IPS-20b (cell line): ENCODE measurements around the gene LYSET.
"Not testable (repeated sequence)": the region's sequence is repeated elsewhere in the genome, so short reads cannot be mapped to it uniquely, and the experiment has no call there.

ENCODE experiments used
- H3K27ac ChIP-seq: one replicate; pipeline ENCODE4 v1.5.1; 2013; ENCODE audit warnings: low read length
- H3K27me3 ChIP-seq: 2 replicates; pipeline ENCODE4 v1.6.1; 2013; ENCODE audit warnings: mild to moderate bottlenecking, low read length, inconsistent platforms; ENCODE audit not compliant: insufficient read depth
- H3K36me3 ChIP-seq: 2 replicates; pipeline ENCODE4 v1.6.1; 2013; ENCODE audit warnings: low read depth, mild to moderate bottlenecking, inconsistent platforms, low read length, moderate library complexity; ENCODE audit not compliant: insufficient read depth
- H3K4me1 ChIP-seq: 2 replicates; pipeline ENCODE4 v1.6.1; 2013; ENCODE audit warnings: mild to moderate bottlenecking, control low read depth, inconsistent platforms, low read length, moderate library complexity; ENCODE audit not compliant: insufficient read depth
- H3K4me3 ChIP-seq: 2 replicates; pipeline ENCODE4 v1.5.1; 2013; ENCODE audit warnings: mild to moderate bottlenecking, low read length, inconsistent platforms
- H3K9ac ChIP-seq: 2 replicates; pipeline ENCODE4 v1.6.1; 2013; ENCODE audit warnings: low read depth, mild to moderate bottlenecking, inconsistent platforms, low read length, moderate library complexity
- H3K9me3 ChIP-seq: 2 replicates; pipeline ENCODE4 v1.6.1; 2013; ENCODE audit warnings: mild to moderate bottlenecking, low read depth, low read length, inconsistent platforms; ENCODE audit not compliant: insufficient read depth

Gene LYSET

GRCh38 chr14:93233078-93233477 lies 48.0 kb downstream of the LYSET start:
- H3K27me3 ChIP-seq, H3K27ac ChIP-seq, H3K9ac ChIP-seq, H3K4me3 ChIP-seq, H3K4me1 ChIP-seq, H3K9me3 ChIP-seq: not testable (repeated sequence)
- peaks cover 10% of the 10 kb centered on the region for H3K36me3 ChIP-seq

- Histone ChIP-seq H3K27me3 (no peaks in the 10 kb centered on the region), H3K27ac (no peak overlapping the region), H3K9me3 (no peaks in the 10 kb centered on the region), H3K9ac (no peak overlapping the region), H3K4me3 (no peak overlapping the region), H3K36me3 (no peaks in the 10 kb centered on the region), H3K4me1 (no peaks in the 10 kb centered on the region)
Measured at GRCh38 chr14:93234798-93235197, 49.7 kb downstream of the LYSET start.
